HL-60 (cell line): ENCODE data around the gene TSPEAR.

Experiments used
- GABPA ChIP-seq: IDR thresholded peaks from 2 replicates; pipeline ENCODE4 v1.6.1; 2012; ENCODE audit warnings: low read depth
- POLR2AphosphoS5 ChIP-seq: IDR thresholded peaks from 2 replicates; pipeline ENCODE4 v1.6.1; 2012; ENCODE audit warnings: low read depth
- REST ChIP-seq: IDR thresholded peaks from 2 replicates; pipeline ENCODE4 v1.6.1; 2012; ENCODE audit warnings: low read depth; ENCODE audit not compliant: insufficient replicate concordance
- SPI1 ChIP-seq: IDR thresholded peaks from 2 replicates; pipeline ENCODE4 v1.6.1; 2012; ENCODE audit warnings: low read depth, mild to moderate bottlenecking, borderline replicate concordance
- TF ChIP-seq, protein P1 (sequence below): IDR thresholded peaks from one replicate; pipeline ENCODE4 v1.5.1; 2011; ENCODE audit warnings: low read length, control low read depth, inconsistent platforms; ENCODE audit not compliant: insufficient read depth

- TF ChIP-seq REST (no peak), POLR2AphosphoS5 (no peak), GABPA (no peak), SPI1 (no peak)
- TF ChIP-seq, protein P1, sequence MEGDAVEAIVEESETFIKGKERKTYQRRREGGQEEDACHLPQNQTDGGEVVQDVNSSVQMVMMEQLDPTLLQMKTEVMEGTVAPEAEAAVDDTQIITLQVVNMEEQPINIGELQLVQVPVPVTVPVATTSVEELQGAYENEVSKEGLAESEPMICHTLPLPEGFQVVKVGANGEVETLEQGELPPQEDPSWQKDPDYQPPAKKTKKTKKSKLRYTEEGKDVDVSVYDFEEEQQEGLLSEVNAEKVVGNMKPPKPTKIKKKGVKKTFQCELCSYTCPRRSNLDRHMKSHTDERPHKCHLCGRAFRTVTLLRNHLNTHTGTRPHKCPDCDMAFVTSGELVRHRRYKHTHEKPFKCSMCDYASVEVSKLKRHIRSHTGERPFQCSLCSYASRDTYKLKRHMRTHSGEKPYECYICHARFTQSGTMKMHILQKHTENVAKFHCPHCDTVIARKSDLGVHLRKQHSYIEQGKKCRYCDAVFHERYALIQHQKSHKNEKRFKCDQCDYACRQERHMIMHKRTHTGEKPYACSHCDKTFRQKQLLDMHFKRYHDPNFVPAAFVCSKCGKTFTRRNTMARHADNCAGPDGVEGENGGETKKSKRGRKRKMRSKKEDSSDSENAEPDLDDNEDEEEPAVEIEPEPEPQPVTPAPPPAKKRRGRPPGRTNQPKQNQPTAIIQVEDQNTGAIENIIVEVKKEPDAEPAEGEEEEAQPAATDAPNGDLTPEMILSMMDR, result no peak
These were observed 92.9 kb downstream of the TSPEAR start for GRCh38 chr21:44618504-44618903.
